ENCODE data around the gene RDH5. TPM values are rescaled to one million over a fixed set of nuclear protein-coding genes. Genes with fewer than 3 reads are reported as not detected.

Gene RDH5
- total RNA-seq, 1 experiment from 2014 or later = 6.0 TPM

DNA sequence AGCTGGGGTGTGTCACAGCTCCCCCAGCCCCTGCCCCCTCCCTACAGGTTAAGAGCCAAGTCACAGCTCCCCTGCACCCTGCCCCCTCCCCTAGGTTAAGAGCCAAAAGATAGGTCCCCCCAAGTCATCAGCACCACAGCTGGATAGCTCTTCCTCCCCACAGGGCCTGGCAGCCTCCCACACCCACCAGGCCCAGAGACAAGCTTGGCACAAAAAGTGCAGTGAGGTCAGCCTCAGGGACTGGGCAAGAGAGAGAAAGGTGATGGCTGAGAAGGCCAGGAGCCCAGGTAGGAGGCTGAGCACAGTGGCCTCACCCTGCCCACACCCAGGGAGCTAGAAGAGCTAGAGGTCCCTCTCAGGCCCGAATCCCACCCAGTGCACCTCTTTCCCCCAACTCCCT, 21.2 kb upstream of the RDH5 start:
- intact Hi-C loops (cut with micrococcal nuclease; ENCODE audit: unreplicated experiment) = no loop called here
- no peaks in the 10 kb centered on the region for H3K27me3 ChIP-seq (replicated peaks; ENCODE audit: control insufficient read depth, insufficient read depth, low read length)
- DNase-seq = no peak
- TF ChIP-seq, protein P1, sequence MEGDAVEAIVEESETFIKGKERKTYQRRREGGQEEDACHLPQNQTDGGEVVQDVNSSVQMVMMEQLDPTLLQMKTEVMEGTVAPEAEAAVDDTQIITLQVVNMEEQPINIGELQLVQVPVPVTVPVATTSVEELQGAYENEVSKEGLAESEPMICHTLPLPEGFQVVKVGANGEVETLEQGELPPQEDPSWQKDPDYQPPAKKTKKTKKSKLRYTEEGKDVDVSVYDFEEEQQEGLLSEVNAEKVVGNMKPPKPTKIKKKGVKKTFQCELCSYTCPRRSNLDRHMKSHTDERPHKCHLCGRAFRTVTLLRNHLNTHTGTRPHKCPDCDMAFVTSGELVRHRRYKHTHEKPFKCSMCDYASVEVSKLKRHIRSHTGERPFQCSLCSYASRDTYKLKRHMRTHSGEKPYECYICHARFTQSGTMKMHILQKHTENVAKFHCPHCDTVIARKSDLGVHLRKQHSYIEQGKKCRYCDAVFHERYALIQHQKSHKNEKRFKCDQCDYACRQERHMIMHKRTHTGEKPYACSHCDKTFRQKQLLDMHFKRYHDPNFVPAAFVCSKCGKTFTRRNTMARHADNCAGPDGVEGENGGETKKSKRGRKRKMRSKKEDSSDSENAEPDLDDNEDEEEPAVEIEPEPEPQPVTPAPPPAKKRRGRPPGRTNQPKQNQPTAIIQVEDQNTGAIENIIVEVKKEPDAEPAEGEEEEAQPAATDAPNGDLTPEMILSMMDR (IDR thresholded peaks at IDR 0.05; ENCODE audit: insufficient read depth in 1 of 2, low read depth in 1 of 2, low read length in 1 of 2, severe bottlenecking in 1 of 2, unreplicated experiment in 1 of 2) = no peak
- no peaks in the 10 kb centered on the region for H3K36me3 ChIP-seq (ENCODE audit: control insufficient read depth, insufficient read depth, low read length)
- POLR2A ChIA-PET = no interaction called here
- Mint-ChIP-seq H3K36me3 (ENCODE audit: insufficient read depth, unreplicated experiment) (no peaks in the 10 kb centered on the region), H3K4me1 (ENCODE audit: low read depth, unreplicated experiment) (peaks cover 11% of the 10 kb centered on the region), H3K4me3 (ENCODE audit: unreplicated experiment) (no peak overlapping the region), H3K27ac (ENCODE audit: unreplicated experiment) (no peak overlapping the region), H3K9me3 (ENCODE audit: unreplicated experiment) (no peaks in the 10 kb centered on the region), H3K27me3 (ENCODE audit: insufficient read depth, unreplicated experiment) (no peaks in the 10 kb centered on the region)
- peaks cover 3% of the 10 kb centered on the region for H3K4me1 ChIP-seq
- H3K4me3 ChIP-seq (ENCODE audit: low read depth, low read length) = no peak overlapping the region
- BruUV-seq (replicated peaks) = no TSS peak
- H3K9me3 ChIP-seq = no peaks in the 10 kb centered on the region
- CTCF ChIA-PET = interaction anchor here (0.6 to 1.5 kb wide), 2 partner anchors 10 to 17 kb away, joined by 3 to 7 read pairs; a partner anchor contains a TSS

DNA sequence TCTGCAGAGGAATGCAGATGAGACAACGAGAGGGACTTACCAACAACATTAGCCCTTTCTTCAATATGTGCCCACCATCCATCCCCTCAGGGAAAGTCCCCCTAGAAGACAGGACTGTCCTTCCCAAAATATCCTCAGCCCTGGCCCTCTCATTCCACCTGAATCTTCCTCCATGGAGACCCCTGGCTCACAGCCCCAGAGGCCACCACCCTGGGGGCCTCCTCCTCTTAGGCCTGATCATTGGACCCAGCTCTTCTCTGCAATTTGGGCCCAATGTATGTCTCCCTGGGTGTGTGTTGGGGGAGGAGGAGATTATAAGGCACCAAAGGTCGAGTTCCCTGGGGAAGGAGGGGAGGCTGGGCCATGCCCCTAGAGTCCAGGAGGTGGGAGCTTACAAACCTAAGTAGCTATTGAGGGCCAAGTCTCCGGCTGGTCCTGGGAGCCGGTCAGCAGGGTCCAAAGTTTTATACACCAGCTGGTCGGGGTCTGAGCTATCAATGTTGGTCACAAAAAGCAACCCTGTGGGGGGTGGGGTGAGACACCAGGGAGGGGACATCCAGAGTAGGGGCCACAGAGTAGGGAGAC, 20.6 kb upstream of the RDH5 start:
- Histone ChIP-seq H3K36me3 (ENCODE audit: control insufficient read depth, insufficient read depth, low read length) (no peaks in the 10 kb centered on the region), H3K4me3 (ENCODE audit: low read depth, low read length) (no peak overlapping the region), H3K9me3 (no peaks in the 10 kb centered on the region), H3K4me1 (peaks cover 9% of the 10 kb centered on the region), H3K27me3 (replicated peaks; ENCODE audit: control insufficient read depth, insufficient read depth, low read length) (no peaks in the 10 kb centered on the region)
- no peak for DNase-seq
- ChIA-PET CTCF (interaction anchor here (0.6 to 1.5 kb wide), 2 partner anchors 10 to 18 kb away, joined by 3 to 7 read pairs; a partner anchor contains a TSS), POLR2A (no interaction called here)
- no peak overlapping the region for H3K27ac Mint-ChIP-seq (ENCODE audit: unreplicated experiment)
- no TSS peak for BruUV-seq (replicated peaks)
- H3K9me3 Mint-ChIP-seq (ENCODE audit: unreplicated experiment) = no peaks in the 10 kb centered on the region
- TF ChIP-seq, protein P1 (IDR thresholded peaks at IDR 0.05; ENCODE audit: insufficient read depth in 1 of 2, low read depth in 1 of 2, low read length in 1 of 2, severe bottlenecking in 1 of 2, unreplicated experiment in 1 of 2) = no peak
- no peaks in the 10 kb centered on the region for H3K27me3 Mint-ChIP-seq (ENCODE audit: insufficient read depth, unreplicated experiment)
- intact Hi-C loops (cut with micrococcal nuclease; ENCODE audit: unreplicated experiment) = no loop called here
- H3K36me3 Mint-ChIP-seq (ENCODE audit: insufficient read depth, unreplicated experiment) = no peaks in the 10 kb centered on the region
- peak overlapping the region; percentile 9 for H3K4me3 Mint-ChIP-seq (ENCODE audit: unreplicated experiment)
- peaks cover 16% of the 10 kb centered on the region for H3K4me1 Mint-ChIP-seq (ENCODE audit: low read depth, unreplicated experiment)

DNA sequence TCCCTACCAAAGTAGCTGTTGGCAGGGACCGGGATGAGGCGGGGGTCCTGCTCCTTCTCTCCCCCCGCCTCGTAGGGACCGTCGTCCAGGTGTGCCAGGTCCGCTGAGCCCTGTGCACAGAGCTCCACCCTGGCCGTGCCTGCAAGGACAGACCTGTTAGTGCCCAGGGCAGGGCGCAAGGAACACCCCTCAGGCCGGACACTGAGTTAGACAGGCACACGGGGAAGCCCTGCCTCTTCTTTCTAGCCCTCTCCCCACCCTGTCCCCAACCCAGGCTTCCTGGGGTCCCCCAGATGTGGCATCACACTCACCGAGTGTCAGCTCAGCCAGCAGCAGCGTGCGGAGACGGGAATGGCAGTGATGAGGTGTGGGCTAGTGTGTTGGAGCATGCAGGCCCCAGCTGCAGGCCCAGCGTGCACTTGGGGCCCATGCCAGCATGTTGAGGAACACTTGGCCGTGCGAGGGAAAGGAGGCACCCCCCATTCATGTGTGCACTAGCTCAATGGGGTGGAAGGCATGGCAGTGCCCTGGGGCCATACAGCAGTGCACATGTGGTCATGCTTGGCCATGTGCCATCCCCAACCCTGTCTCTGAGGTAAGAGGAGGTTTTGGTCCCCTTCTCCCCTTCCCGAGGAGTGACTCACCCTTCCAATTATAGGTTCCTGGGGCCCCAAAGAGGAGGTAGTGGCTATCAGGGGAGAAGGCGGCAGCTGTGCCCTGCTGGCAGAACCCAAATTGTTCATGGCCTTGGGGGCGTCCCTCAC, 19.8 kb upstream of the RDH5 start:
- H3K4me1 Mint-ChIP-seq (ENCODE audit: low read depth, unreplicated experiment) = peaks cover 16% of the 10 kb centered on the region
- H3K4me3 ChIP-seq (ENCODE audit: low read depth, low read length) = no peak overlapping the region
- no peak for DNase-seq
- intact Hi-C loops (cut with micrococcal nuclease; ENCODE audit: unreplicated experiment) = no loop called here
- H3K36me3 Mint-ChIP-seq (ENCODE audit: insufficient read depth, unreplicated experiment) = no peaks in the 10 kb centered on the region
- TF ChIP-seq, protein P1 (IDR thresholded peaks at IDR 0.05; ENCODE audit: insufficient read depth in 1 of 2, low read depth in 1 of 2, low read length in 1 of 2, severe bottlenecking in 1 of 2, unreplicated experiment in 1 of 2) = no peak
- H3K9me3 ChIP-seq = no peaks in the 10 kb centered on the region
- H3K36me3 ChIP-seq (ENCODE audit: control insufficient read depth, insufficient read depth, low read length) = no peaks in the 10 kb centered on the region
- H3K27me3 Mint-ChIP-seq (ENCODE audit: insufficient read depth, unreplicated experiment) = no peaks in the 10 kb centered on the region
- H3K4me3 Mint-ChIP-seq (ENCODE audit: unreplicated experiment) = peak overlapping the region; percentile 9
- no peaks in the 10 kb centered on the region for H3K27me3 ChIP-seq (replicated peaks; ENCODE audit: control insufficient read depth, insufficient read depth, low read length)
- BruUV-seq (replicated peaks) = no TSS peak
- no peaks in the 10 kb centered on the region for H3K9me3 Mint-ChIP-seq (ENCODE audit: unreplicated experiment)
- ChIA-PET CTCF (no interaction called here), POLR2A (no interaction called here)
- peaks cover 18% of the 10 kb centered on the region for H3K4me1 ChIP-seq
- no peak overlapping the region for H3K27ac Mint-ChIP-seq (ENCODE audit: unreplicated experiment)
